Parathyroid adenoma (tissue), 2 donors: ENCODE results near the gene CHST15.

ENCODE experiments used
- H2AFZ ChIP-seq: fragments of 300-600 bp; sonication (generic); one replicate; pipeline ENCODE4 v1.7.0; 2017; ENCODE audit warnings: antibody characterized with exemption, mild to moderate bottlenecking
- H3K27ac ChIP-seq: fragments of 300-600 bp; sonication (generic); one replicate; pipeline ENCODE4 v1.7.0; 2017
- H3K27me3 ChIP-seq: fragments of 300-600 bp; sonication (generic); one replicate; pipeline ENCODE4 v1.7.0; 2017; ENCODE audit warnings: low read length; ENCODE audit not compliant: control insufficient read depth, insufficient read depth
- H3K36me3 ChIP-seq: fragments of 300-600 bp; sonication (generic); one replicate; pipeline ENCODE4 v1.7.0; 2017; ENCODE audit warnings: low read length; ENCODE audit not compliant: control insufficient read depth, insufficient read depth
- H3K4me1 ChIP-seq: fragments of 300-600 bp; sonication (generic); one replicate; pipeline ENCODE4 v1.7.0; 2017; ENCODE audit warnings: control low read depth
- H3K4me2 ChIP-seq: fragments of 300-600 bp; sonication (generic); one replicate; pipeline ENCODE4 v1.7.0; 2017; ENCODE audit warnings: low read length
- H3K4me3 ChIP-seq: fragments of 300-600 bp; sonication (generic); one replicate; pipeline ENCODE4 v1.7.0; 2017; ENCODE audit warnings: low read depth, low read length
- H3K79me2 ChIP-seq: fragments of 300-600 bp; sonication (generic); one replicate; pipeline ENCODE4 v1.7.0; 2017; ENCODE audit warnings: control low read depth
- H3K9ac ChIP-seq: fragments of 300-600 bp; sonication (generic); one replicate; pipeline ENCODE4 v1.7.0; 2017; ENCODE audit warnings: mild to moderate bottlenecking
- H3K9me3 ChIP-seq: fragments of 300-600 bp; sonication (generic); one replicate; pipeline ENCODE4 v1.7.0; 2017; ENCODE audit warnings: low read length; ENCODE audit not compliant: control insufficient read depth
- CTCF ChIP-seq: fragments of 300-600 bp; sonication (generic); IDR thresholded peaks from one replicate; pipeline ENCODE4 v1.7.0; 2017; ENCODE audit warnings: antibody characterized with exemption, mild to moderate bottlenecking
- donor health status: primary hyperparathyroidism.

Gene CHST15

GRCh38 chr10:124127563-124127962 is 34.2 kb upstream of the CHST15 start:
- H3K4me3 ChIP-seq, result no peak overlapping the region
- H3K27me3 ChIP-seq, result no peaks in the 10 kb centered on the region
- no peak for TF ChIP-seq CTCF
- no peaks in the 10 kb centered on the region for H3K9me3 ChIP-seq
- no peaks in the 10 kb centered on the region for H3K79me2 ChIP-seq
- no peak overlapping the region for H2AFZ ChIP-seq
- H3K27ac ChIP-seq, result no peak overlapping the region
- no peak overlapping the region for H3K4me2 ChIP-seq
- peaks cover 3% of the 10 kb centered on the region for H3K4me1 ChIP-seq
- H3K36me3 ChIP-seq, result no peaks in the 10 kb centered on the region
- H3K9ac ChIP-seq, result no peak overlapping the region

DNA sequence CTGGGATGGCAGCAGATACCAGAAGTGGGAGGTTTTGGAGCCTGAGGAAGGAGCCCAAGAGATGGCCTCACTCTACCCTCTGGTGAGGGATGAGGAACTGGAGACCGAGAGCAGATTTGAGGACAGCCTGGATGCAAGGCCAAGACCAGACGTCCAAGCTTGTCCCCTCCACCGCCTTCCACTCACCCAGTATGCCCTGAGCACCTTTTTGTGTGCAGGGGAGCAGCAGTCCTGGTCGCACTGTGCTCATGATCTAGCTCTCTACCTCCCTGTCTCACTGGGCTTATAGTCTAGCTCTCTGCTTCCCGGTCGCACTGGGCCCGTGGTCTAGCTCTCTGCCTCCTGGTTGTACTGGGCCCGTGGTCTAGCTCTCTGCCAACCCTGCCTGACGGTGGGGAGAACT is 33.6 kb upstream of the CHST15 start:
- no peak overlapping the region for H3K9ac ChIP-seq
- H2AFZ ChIP-seq, result no peak overlapping the region
- no peaks in the 10 kb centered on the region for H3K36me3 ChIP-seq
- no peaks in the 10 kb centered on the region for H3K27me3 ChIP-seq
- TF ChIP-seq CTCF, result no peak
- H3K9me3 ChIP-seq, result no peaks in the 10 kb centered on the region
- H3K27ac ChIP-seq, result no peak overlapping the region
- H3K79me2 ChIP-seq, result no peaks in the 10 kb centered on the region
- peaks cover 3% of the 10 kb centered on the region for H3K4me1 ChIP-seq
- H3K4me2 ChIP-seq, result no peak overlapping the region
- H3K4me3 ChIP-seq, result no peak overlapping the region

DNA sequence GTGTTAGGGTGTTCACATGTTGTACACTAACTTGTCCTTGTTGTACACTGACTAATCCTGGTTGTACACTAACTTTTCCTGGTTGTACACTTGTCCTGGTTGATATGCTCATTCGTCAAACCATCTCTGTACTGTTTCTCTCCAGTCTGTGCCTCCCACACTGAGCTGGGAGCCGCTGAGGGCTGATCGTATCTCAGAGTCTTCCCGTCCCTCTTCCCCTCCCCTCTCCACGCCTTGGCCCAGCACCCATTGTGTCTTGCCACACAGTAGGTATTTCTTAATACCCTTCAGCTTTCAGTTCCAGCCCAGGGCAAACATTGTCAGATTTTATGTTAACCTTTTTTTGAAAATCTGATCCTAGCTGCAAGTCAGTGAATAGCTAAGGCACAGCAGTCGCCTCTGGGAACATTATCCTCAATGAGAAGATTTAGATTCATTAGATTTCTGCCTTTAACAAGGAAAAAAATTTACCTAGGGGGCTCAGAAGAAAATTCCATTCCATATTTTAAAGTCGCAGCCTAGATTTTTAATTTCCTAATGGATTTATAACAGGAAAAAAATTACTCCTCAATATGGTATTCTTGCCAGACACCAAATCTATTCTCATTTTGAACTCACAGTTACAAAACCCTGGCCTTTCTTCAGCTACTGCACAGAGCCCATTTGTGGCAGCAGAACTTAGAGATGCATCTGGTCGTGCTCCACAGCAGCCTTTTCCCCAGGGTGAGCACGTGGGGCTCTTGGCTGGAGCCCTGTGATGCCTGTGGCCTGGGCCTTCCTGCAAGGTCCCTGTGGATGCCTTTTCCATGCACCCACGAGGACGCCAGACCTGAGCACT is 33.0 kb upstream of the CHST15 start:
- Histone ChIP-seq H3K79me2 (no peaks in the 10 kb centered on the region), H3K36me3 (no peaks in the 10 kb centered on the region)
- TF ChIP-seq CTCF, result no peak

GRCh38 chr10:124125305-124126116 is 32.1 kb upstream of the CHST15 start:
- Histone ChIP-seq H3K36me3 (no peaks in the 10 kb centered on the region), H3K27ac (no peak overlapping the region), H3K4me2 (no peak overlapping the region), H3K27me3 (no peaks in the 10 kb centered on the region), H2AFZ (peak overlapping the region; percentile 28), H3K9me3 (no peaks in the 10 kb centered on the region), H3K9ac (no peak overlapping the region), H3K79me2 (no peaks in the 10 kb centered on the region), H3K4me1 (peaks cover 3% of the 10 kb centered on the region), H3K4me3 (no peak overlapping the region)
- TF ChIP-seq CTCF, result peak; percentile 22

More for the DNA sequence above, 33.0 kb upstream of the CHST15 start:
- H3K9me3 ChIP-seq, result no peaks in the 10 kb centered on the region
- H3K4me3 ChIP-seq, result no peak overlapping the region
- H3K4me2 ChIP-seq, result no peak overlapping the region
- H2AFZ ChIP-seq, result peak overlapping the region; percentile 28
- H3K9ac ChIP-seq, result no peak overlapping the region
- no peaks in the 10 kb centered on the region for H3K27me3 ChIP-seq
- no peak overlapping the region for H3K27ac ChIP-seq
- H3K4me1 ChIP-seq, result peaks cover 3% of the 10 kb centered on the region
